NCI-H2227 (cell line): ENCODE results near the gene CASZ1.

Experiments used
- DNase-seq: peaks from one replicate; lab custom pipeline; 2025; ENCODE audit not compliant: unreplicated experiment; lab: John Stamatoyannopoulos, UW

Gene CASZ1

GRCh38 chr1:10825592-10825991 lies 29.1 kb upstream of the CASZ1 start:
- DNase-seq: no peak

DNA sequence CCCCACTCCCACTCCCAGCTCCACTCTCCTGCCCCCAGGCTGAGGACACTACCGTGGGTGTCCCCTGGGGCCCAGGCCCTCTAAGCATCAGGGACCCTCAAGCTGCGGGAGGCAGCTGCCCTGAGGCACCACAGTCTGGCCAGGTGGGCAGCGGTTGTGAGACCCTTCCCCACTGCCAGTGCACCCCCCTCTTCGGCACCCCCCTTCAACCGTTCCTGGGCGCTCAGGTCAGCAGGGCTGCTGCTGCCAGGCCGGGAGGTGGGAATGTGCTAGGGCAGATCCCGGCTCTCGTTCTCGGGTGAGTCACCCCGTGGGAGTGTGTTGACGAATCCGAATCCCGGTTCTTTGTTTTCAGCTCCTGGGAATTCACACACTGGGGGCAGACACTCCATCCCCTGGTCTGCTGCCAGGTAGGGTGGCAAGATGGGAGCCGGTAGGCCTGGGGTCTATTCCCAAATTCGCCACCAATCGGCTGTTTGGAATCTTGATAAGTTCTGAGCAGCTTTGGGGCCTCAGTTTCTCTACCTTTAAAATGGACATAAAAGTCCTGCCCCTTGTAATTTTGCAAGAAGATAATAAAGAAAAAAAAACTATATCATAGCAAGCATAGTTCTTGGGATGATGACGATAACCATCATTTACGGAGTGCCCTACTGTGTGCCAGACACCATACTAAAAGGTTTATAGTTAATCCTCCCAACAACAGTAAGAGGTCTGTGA lies 28.5 kb upstream of the CASZ1 start:
- DNase-seq: no peak

DNA sequence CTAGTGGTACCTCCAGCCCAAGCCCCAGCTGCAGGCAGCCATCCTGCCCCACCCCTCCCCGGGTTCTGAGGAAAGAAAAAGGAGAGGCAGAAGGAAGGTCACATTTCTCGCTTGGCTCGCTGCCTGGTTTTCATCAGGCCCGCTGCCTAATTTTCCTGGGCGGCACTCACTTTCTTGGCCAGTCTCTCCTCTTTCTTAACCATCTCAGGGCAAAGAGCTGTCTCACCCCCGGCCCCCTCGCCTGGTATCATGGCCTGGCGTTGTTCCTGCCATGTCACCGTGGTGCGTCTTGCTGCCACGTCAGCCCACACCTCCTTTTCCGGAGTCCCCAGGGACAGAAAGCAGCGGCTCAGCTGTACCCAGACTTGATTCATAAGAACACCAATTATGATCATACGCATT lies 26.6 kb upstream of the CASZ1 start:
- no peak for DNase-seq

DNA sequence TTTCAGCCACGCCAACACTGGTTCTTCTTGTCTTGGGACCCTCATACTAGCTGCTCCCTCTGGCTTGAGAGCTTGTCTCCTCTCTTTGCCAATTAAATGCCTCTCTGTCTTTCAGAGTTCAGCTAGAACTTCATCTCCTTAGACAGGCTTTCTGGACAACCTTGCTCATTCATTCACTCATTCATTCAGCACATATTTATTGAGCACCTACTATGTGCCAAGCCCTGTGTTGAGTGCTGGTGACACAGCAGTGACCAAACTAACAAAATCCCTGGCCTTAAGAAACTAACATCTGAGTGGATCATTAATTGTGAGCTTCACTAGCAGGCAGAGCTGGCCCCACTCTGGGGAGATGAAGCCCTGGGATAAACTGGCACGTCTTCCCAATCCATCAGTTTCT lies 24.9 kb upstream of the CASZ1 start:
- no peak for DNase-seq

DNA sequence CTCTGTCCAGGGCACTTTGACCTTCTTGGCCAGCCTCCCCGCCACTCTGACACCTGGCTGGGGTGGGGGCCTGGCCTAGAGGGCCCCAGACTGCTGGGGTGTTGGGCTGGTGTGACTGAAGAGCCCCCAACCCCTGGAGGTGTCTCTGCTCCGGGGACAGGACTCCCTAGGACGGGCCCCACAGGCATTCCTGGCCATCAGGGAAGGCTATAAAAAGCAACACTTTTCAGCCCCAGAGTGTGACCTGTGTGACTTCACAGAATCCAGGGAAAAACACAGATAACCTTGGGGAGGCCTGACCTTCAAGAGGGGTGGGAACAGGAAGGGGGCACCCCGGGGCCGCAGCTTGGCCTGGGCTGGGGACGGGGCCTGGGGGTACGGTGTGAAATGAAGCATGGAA lies 24.0 kb upstream of the CASZ1 start:
- no peak for DNase-seq

GRCh38 chr1:10819198-10819901 lies 22.9 kb upstream of the CASZ1 start:
- no peak for DNase-seq

GRCh38 chr1:10818262-10819197 lies 22.1 kb upstream of the CASZ1 start:
- DNase-seq: no peak

GRCh38 chr1:10816743-10817369 lies 20.4 kb upstream of the CASZ1 start:
- DNase-seq: no peak

GRCh38 chr1:10816233-10816632 lies 19.8 kb upstream of the CASZ1 start:
- no peak for DNase-seq

- no peak for DNase-seq
Observed at GRCh38 chr1:10815858-10816195, 19.4 kb upstream of the CASZ1 start.

DNA sequence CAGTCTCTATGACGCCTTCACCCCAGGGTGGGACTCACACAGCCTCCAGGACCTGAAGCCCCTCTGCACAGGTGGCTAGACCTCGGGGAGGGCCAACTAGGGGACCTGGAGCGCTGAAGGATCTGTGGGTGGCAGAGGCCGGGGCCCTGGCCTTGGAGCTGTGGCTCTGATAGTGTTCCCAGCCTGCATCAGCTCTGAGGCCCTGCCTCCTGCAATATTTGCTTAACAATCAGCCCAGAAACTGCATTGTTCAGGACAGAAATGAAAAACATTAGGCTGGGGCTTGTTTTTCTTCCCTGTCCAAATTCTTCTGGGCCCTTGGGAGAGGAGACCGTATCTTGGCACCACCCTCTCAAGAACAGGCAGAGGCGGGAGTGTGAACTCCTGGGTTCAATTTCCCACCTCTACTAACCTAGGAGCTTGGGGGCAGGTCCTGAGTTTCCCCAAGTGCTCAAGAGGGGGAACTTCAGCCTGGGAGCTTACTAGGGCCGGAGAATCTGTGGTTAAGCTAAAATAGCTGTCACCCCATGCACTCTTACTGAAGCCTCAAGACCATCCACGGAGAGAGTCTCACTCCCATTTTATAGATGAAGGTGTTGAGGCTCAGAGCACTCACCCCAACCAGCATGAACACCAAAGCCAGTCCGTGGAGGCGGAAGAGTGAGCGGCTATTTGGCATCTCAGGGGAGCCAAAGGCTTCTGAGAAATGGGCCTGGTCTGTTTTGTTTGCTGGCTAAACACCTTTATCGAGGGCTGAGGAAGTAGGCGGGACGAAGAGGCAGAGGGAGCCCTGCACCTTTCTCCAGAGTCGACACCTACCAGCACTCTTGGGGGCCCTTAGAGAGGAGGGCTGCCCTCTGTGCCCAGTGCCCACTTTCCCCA lies 18.8 kb upstream of the CASZ1 start:
- DNase-seq: no peak

- no peak for DNase-seq
Observed at GRCh38 chr1:10814312-10814711, 17.9 kb upstream of the CASZ1 start.

DNA sequence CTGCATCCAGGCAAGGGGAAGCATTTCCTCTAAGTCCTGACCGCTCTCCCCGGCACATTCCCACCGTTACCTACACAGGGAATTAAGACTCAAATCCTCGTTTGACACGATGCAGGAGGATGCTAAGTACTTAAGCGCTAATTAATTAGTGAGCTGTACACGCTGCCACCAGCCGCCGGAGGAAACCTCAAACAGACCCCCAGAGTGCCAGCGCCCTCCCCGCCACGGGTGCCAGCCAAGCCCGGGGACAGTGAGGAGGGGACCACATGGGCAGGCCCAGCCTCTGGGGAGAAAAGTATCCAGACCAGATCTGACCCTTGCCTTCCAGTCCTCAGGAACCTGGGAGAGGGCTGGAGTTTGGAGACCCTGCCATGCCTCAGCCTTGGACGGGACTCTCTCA lies 17.4 kb upstream of the CASZ1 start:
- DNase-seq: no peak

DNA sequence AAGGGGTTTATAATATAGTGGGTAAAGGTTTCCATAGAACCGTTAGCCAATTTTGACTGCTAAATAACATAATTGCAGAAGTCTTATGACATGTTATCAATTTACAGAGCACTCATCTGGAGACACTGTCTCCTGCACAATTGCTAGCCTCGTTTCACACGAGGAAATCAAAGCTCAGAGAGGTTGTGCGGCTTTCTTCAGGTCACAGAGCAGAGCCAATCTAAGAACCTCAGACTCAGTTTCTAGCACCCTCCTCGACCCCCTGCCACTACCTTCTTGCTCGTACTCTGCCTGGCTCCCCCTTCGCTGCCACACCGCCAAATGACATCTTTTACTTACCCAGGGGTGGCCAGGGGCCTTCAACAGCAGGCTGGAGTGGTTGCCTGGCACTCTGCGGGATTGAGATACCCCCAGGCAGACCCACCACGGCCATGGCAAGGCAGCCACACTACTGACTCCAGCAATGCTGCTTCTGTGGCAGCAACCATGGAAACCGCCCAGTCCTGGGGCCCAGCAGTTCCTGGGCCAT lies 16.0 kb upstream of the CASZ1 start:
- DNase-seq: no peak

DNA sequence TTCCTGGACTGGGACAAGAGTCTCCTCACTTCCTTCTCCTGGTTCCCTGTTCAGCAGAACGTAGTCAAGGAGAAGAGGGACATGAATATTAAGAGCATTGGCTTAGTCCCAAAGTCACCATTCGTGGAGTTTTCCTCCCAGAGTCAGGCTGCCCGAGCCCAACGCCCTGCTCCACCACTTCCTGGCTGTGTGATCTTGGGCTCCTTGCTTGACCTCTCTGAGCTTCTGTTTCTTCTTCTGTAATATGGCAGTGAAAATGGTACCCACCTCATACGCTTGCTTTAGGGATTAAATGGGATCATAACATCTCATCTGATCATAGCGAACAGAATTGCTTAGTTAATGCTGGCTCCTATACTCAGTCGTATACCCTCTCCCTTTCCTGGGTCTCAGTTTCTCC lies 12.0 kb upstream of the CASZ1 start:
- no peak for DNase-seq

DNA sequence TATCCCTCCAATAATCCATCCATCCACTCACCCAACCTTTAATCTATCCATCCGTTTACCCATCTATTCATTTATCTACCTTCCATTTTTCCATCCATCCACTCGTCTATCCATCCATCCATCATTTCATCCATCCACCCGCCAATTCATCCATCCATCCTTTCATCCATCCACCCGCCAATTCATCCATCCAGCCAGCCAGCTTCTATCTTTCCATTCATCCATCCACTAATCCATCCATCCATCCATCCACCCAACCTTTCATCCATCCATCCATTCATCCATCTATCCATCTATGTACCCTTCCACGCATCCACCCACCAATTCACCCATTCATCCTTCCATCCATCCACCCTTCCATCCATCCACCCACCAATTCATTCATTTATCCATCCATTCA lies 10.5 kb upstream of the CASZ1 start:
- no peak for DNase-seq

GRCh38 chr1:10803971-10804820 lies 7.8 kb upstream of the CASZ1 start:
- DNase-seq: no peak

DNA sequence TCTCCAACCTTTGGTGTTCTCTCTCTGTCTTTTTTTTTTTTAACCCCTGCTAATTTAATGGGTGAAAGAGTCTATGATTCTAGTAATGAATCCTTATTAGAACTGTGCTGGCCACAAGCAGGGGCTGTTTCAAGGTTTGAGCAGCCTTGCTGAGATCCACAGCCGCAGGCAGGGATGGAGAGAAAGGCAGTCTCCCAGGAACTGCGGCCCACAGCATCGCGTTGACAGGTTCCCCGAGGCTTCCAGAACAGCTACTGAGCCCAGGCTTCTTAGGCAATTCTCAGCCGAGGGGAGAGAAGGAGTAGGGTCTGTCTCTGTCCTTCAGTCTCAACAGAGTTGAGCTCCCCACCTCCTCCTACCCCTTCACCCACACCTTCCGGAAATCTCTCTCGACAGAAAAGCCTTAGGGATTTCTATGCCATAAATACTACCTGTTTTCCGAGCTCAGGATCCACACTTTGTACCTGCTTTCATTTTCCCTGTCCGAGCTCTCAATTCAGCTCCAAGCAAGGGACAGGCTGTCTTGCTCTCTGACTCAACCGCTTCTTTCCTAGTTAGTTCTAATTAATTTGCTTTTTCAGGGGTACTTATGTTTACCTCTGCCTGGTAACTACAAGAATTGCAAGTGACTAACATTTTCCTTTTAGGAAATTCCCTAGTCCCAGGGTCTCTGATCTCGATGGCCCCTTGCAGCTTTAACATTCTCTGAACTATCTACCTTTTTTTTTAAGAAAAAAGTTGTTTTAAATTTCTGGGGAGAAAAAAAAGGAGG lies 6.7 kb upstream of the CASZ1 start:
- DNase-seq: no peak

DNA sequence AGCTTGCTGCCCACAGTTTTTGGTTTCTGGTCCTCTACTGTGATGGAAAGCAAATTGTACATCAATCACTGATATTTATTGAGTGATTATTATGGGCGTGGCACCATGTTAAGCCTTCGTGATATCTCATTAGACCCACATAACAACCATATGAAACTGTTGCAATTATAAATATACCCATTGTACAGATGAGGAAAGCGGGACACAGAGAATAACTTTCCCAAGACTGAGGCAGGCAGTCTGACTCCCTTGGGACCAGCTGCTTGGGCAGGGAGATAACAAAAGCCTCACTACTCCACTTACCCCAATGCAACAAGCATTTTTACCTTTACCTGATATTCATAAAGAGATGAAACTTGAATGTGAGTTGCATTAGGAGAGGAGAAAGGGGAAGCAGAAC lies 4.3 kb upstream of the CASZ1 start:
- no peak for DNase-seq
